GM12878 (cell line): ENCODE results near the gene KISS1R. TPM values are rescaled to one million over a fixed set of nuclear protein-coding genes. Genes with fewer than 3 reads are reported as not detected.
A peak's percentile ranks its signal among the peaks of the same experiment; 100 is the strongest.

Experiments used
- ATAC-seq: fragments of 200-7000 bp; cut with Tn5 transposase; 3 replicates; pipeline ENCODE4 v1.9.1; 2020; ENCODE audit warnings: mild to moderate bottlenecking, moderate library complexity
- BruUV-seq: library from RNA; stranded (reverse); fragments of 400-500 nt; replicated peaks from 2 replicates; lab custom pipeline; 2021; lab: Mats Ljungman, UMichigan
- CTCF ChIA-PET: fragments of 300-600 bp; sonication (Branson Sonifier 250); formaldehyde crosslinking; extraction: SDS; loops from one replicate; lab custom pipeline; 2021; ENCODE audit warnings: inconsistent platforms; lab: Yijun Ruan, JAX
- POLR2A ChIA-PET: fragments of 350-600 bp; formaldehyde crosslinking; extraction: SDS; loops from one replicate; lab custom pipeline; 2021; ENCODE audit warnings: inconsistent platforms; lab: Charles Lee
- RAD21 ChIA-PET: fragments of 300-600 bp; sonication (Branson Sonifier 250); formaldehyde crosslinking; loops from one replicate; lab custom pipeline; 2023; ENCODE audit warnings: antibody characterized with exemption; ENCODE audit not compliant: unreplicated experiment; lab: Charles Lee
- SMC1A ChIA-PET: fragments of 300-600 bp; sonication (Branson Sonifier 250); formaldehyde crosslinking; loops from one replicate; lab custom pipeline; 2023; ENCODE audit not compliant: unreplicated experiment, uncharacterized antibody; lab: Charles Lee
- DNase-seq: peaks from one replicate; pipeline ENCODE4 v3.0.0-alpha.2; 2011; ENCODE audit warnings: low read depth, low spot score
- FAIRE-seq: peaks from 3 replicates; lab custom pipeline; 2011; peaks lifted over from hg19 to GRCh38; lab: Jason Lieb, UNC
- H2AFZ ChIP-seq: 2 replicates; pipeline ENCODE4 v1.6.0; 2011; ENCODE audit warnings: low read depth, low read length, control low read depth; ENCODE audit not compliant: control insufficient read depth
- H3K27ac ChIP-seq: 2 replicates; pipeline ENCODE4 v1.5.1; 2011; ENCODE audit warnings: control low read depth; ENCODE audit not compliant: control insufficient read depth, insufficient read depth
- H3K27me3 ChIP-seq, 2 experiments: replicated peaks in 1 of 2; 2 replicates each; pipeline versions ENCODE4 v1.6.0 to v1.6.1; 2011; ENCODE audit warnings: low read length in 1 of 2; ENCODE audit not compliant: control insufficient read depth in 2 of 2, insufficient read depth in 2 of 2
- H3K36me3 ChIP-seq, 2 experiments: 2 replicates each; pipeline ENCODE4 v1.5.1; 2011; ENCODE audit warnings: low read length in 1 of 2; ENCODE audit not compliant: control insufficient read depth in 2 of 2, insufficient read depth in 2 of 2
- H3K4me1 ChIP-seq: 2 replicates; pipeline ENCODE4 v1.6.1; 2011; ENCODE audit warnings: mild to moderate bottlenecking, low read length, moderate library complexity, mixed read lengths; ENCODE audit not compliant: control insufficient read depth, insufficient read depth
- H3K4me2 ChIP-seq: 2 replicates; pipeline ENCODE4 v1.6.0; 2011; ENCODE audit warnings: control low read depth; ENCODE audit not compliant: control insufficient read depth, insufficient read depth
- H3K4me3 ChIP-seq: fragments of 200-600 bp; sonication (generic); 2 replicates; pipeline ENCODE4 v1.5.1; 2016
- H3K79me2 ChIP-seq: 2 replicates; pipeline ENCODE4 v1.6.0; 2011; ENCODE audit warnings: low read length; ENCODE audit not compliant: control insufficient read depth, insufficient read depth
- H3K9ac ChIP-seq: 2 replicates; pipeline ENCODE4 v1.8.0; 2011; ENCODE audit warnings: low read length, control low read depth, mixed read lengths; ENCODE audit not compliant: control insufficient read depth, insufficient read depth
- H3K9me3 ChIP-seq: replicated peaks from 3 replicates; pipeline ENCODE4 v1.5.1; 2011; ENCODE audit warnings: mild to moderate bottlenecking, low read length; ENCODE audit not compliant: control insufficient read depth, insufficient read depth
- H4K20me1 ChIP-seq: 2 replicates; pipeline ENCODE4 v1.6.0; 2011; ENCODE audit not compliant: control insufficient read depth, insufficient read depth
- CHD2 ChIP-seq: IDR thresholded peaks from 2 replicates; pipeline ENCODE4 v1.6.1; 2011; ENCODE audit warnings: low read depth, low read length, improper control_type of control experiment, borderline replicate concordance
- CUX1 ChIP-seq: IDR thresholded peaks from 2 replicates; pipeline ENCODE4 v1.6.1; 2012; ENCODE audit warnings: improper control_type of control experiment, low read depth, low read length; ENCODE audit not compliant: insufficient replicate concordance
- HDAC6 ChIP-seq: fragments of 200-600 bp; sonication (generic); IDR thresholded peaks from one replicate; pipeline ENCODE4 v1.8.0; 2017; ENCODE audit warnings: antibody characterized with exemption; ENCODE audit not compliant: unreplicated experiment
- KDM1A ChIP-seq: fragments of 200-600 bp; sonication (generic); IDR thresholded peaks from 2 replicates; pipeline ENCODE4 v1.6.1; 2016; ENCODE audit warnings: borderline replicate concordance
- MAX ChIP-seq: IDR thresholded peaks from 2 replicates; pipeline ENCODE4 v1.6.1; 2012; ENCODE audit warnings: low read depth, low read length, improper control_type of control experiment
- POLR2A ChIP-seq: IDR thresholded peaks from 2 replicates; pipeline ENCODE4 v1.6.1; 2011; ENCODE audit warnings: low read depth, mild to moderate bottlenecking, low read length
- POLR2AphosphoS2 ChIP-seq: IDR thresholded peaks from 2 replicates; pipeline ENCODE4 v1.6.1; 2011; ENCODE audit warnings: low read depth, mild to moderate bottlenecking, low read length, improper control_type of control experiment, moderate library complexity
- ZNF592 ChIP-seq: fragments of 450-650 bp; IDR thresholded peaks from 2 replicates; pipeline ENCODE4 v1.6.1; 2017; ENCODE audit warnings: mild to moderate bottlenecking, moderate library complexity
- WGBS: methylation state at CpG from one replicate; pipeline ENCODE4 v1.1.6; 2016; ENCODE audit warnings: low lambda C conversion rate; ENCODE audit not compliant: insufficient replicate concordance, insufficient coverage; ENCODE audit errors: missing lambda C conversion rate; 5-methylcytosine and 5-hydroxymethylcytosine counted together
- in situ Hi-C: fragments of 300-500 bp; cut with MboI; formaldehyde crosslinking; loops from 9 replicates; pipeline ENCODE4 v1.14.3; 2018; ENCODE audit warnings: mixed read lengths
- intact Hi-C: fragments of 100-400 bp; cut with micrococcal nuclease; formaldehyde crosslinking; loops from one replicate; pipeline ENCODE4 v1.14.2; 2022; ENCODE audit not compliant: unreplicated experiment
- polyA plus RNA-seq, 11 experiments: library from polyadenylated mRNA; depleted of rRNA in 4 of 11; unstranded in 6 of 11; stranded (reverse) in 5 of 11; fragments of >200 nt; fragmentation: Nextera tagmentation in 4 of 11; fragmentation: Illumina TruSeq in 1 of 11; extraction: Ambion mirVana in 4 of 11; extraction: Trizol in 1 of 11; gene quantifications; 1 replicate in 1 of 11; 2 replicates in 10 of 11; pipeline versions ENCODE4 v1.2.1 to v1.2.3, GENCODE V29; 2011 to 2016; ENCODE audit warnings: inconsistent platforms in 2 of 11, missing spikeins in 2 of 11, low read depth in 1 of 11
- total RNA-seq, 4 experiments: library from RNA; depleted of rRNA in 3 of 4; stranded (reverse); fragments of >200 nt in 3 of 4; fragmentation: Illumina TruSeq in 1 of 4; extraction: Trizol in 1 of 4; gene quantifications; 2 replicates each; pipeline versions ENCODE4 v1.2.1 to v1.2.3, GENCODE V29; 2013 to 2021

Gene KISS1R
- total and polyA plus RNA-seq, 10 of the 15 experiments (the other 5 are each of a cell fraction or from before 2014, with no cell fraction given): 0.13 to 2.7 (median 1.4) TPM; not detected in 3

GRCh38 chr19:901216-902092 lies 15.7 kb upstream of the KISS1R start:
- in situ Hi-C loops: no loop called here
- ATAC-seq (no peak), DNase-seq (no peak), FAIRE-seq (no peak)
- Histone ChIP-seq H3K79me2 (peaks cover 1% of the 10 kb centered on the region), H3K9ac (no peak overlapping the region), H3K9me3 (no peaks in the 10 kb centered on the region), H3K27me3 (no peaks in the 10 kb centered on the region), H3K27ac (no peak overlapping the region), H4K20me1 (no peaks in the 10 kb centered on the region), H3K4me1 (peaks cover 8% of the 10 kb centered on the region), H3K4me2 (no peak overlapping the region), H3K4me3 (no peak overlapping the region), H3K36me3 (peaks cover 0 to 6% of the 10 kb centered on the region in 2 experiments; a peak in 2 of 4 replicates), H2AFZ (no peak overlapping the region)
- ChIA-PET POLR2A (no interaction called here), RAD21 (no interaction called here), SMC1A (no interaction called here), CTCF (no interaction called here)
- TF ChIP-seq KDM1A (no peak), ZNF592 (no peak), CHD2 (no peak), HDAC6 (no peak), CUX1 (no peak), MAX (no peak), POLR2AphosphoS2 (no peak), POLR2A (peak; percentile 22; the same call in 1 of the 2 replicates)
- intact Hi-C loops: no loop called here
- 92% methylated on average over 27 of the region's 27 CpGs for WGBS
- no TSS peak for BruUV-seq
